A549 (cell line): ENCODE data around the gene PPP1R11. TPM values are rescaled to one million over a fixed set of nuclear protein-coding genes. Genes with fewer than 3 reads are reported as not detected.

ENCODE experiments used
- ATAC-seq, 2 experiments: fragments of 200-7000 bp in 1 of 2; fragments of >200 bp in 1 of 2; cut with Nextera tagmentation in 1 of 2; cut with Tn5 transposase in 1 of 2; 3 replicates each; pipeline versions ENCODE4 v1.8.0 to v1.9.1; 2018 to 2020; ENCODE audit warnings: mild to moderate bottlenecking in 1 of 2, moderate library complexity in 1 of 2
- CTCF ChIA-PET: fragments of 300-600 bp; sonication (Branson Sonifier 250); formaldehyde crosslinking; extraction: SDS; loops from one replicate; lab custom pipeline; 2021; ENCODE audit warnings: antibody characterized with exemption, inconsistent platforms; lab: Yijun Ruan, JAX
- POLR2A ChIA-PET: fragments of 350-600 bp; formaldehyde crosslinking; extraction: SDS; loops from one replicate; lab custom pipeline; 2021; ENCODE audit warnings: antibody characterized with exemption, inconsistent platforms; lab: Yijun Ruan, JAX
- DNase-seq, 2 experiments: peaks; one replicate each; pipeline versions ENCODE4 v3.0.0 to v3.0.0-alpha.2; 2011 to 2016; ENCODE audit warnings: low read depth in 1 of 2, low spot score in 1 of 2
- FAIRE-seq: peaks from 2 replicates; lab custom pipeline; 2011; peaks lifted over from hg19 to GRCh38; lab: Jason Lieb, UNC
- H3K27ac ChIP-seq, 2 experiments: fragments of >200 bp; sonication (Bioruptor Twin); formaldehyde crosslinking; 3 replicates each; pipeline ENCODE4 v1.5.1; 2016 to 2017
- H3K4me1 ChIP-seq: fragments of >200 bp; sonication (Bioruptor Twin); formaldehyde crosslinking; 3 replicates; pipeline ENCODE4 v1.6.1; 2016
- H3K4me2 ChIP-seq: fragments of >200 bp; sonication (Bioruptor Twin); formaldehyde crosslinking; 3 replicates; pipeline ENCODE4 v1.6.1; 2016
- H3K4me3 ChIP-seq: fragments of >200 bp; sonication (Bioruptor Twin); formaldehyde crosslinking; 3 replicates; pipeline ENCODE4 v1.5.1; 2016
- H3K9me3 ChIP-seq: fragments of >200 bp; sonication (Bioruptor Twin); formaldehyde crosslinking; 3 replicates; pipeline ENCODE4 v1.6.1; 2016
- BCL3 ChIP-seq: fragments of >200 bp; sonication (Bioruptor Twin); formaldehyde crosslinking; IDR thresholded peaks from 3 replicates; pipeline ENCODE4 v1.6.1; 2016
- FOSB ChIP-seq: fragments of 250-450 bp; sonication (Bioruptor Pico); IDR thresholded peaks from 2 replicates; pipeline ENCODE4 v1.5.0; 2020; ENCODE audit warnings: mild to moderate bottlenecking, moderate library complexity
- FOSL2 ChIP-seq, 2 experiments: fragments of 450-650 bp in 1 of 2; fragments of >200 bp in 1 of 2; sonication (Bioruptor Twin) in 1 of 2; formaldehyde crosslinking; IDR thresholded peaks; 2 replicates each; pipeline versions ENCODE4 v1.5.0 to v1.6.1; 2016 to 2020; ENCODE audit warnings: mild to moderate bottlenecking in 1 of 2, moderate library complexity in 1 of 2
- HDAC2 ChIP-seq: fragments of 200-600 bp; sonication (generic); IDR thresholded peaks from 2 replicates; pipeline ENCODE4 v1.6.1; 2016
- HOXB13 ChIP-seq: fragments of 250-450 bp; sonication (Bioruptor Pico); IDR thresholded peaks from 2 replicates; pipeline ENCODE4 v1.5.0; 2020; ENCODE audit warnings: low read depth, mild to moderate bottlenecking, moderate library complexity
- JUN ChIP-seq, 2 experiments: fragments of >200 bp; sonication (Bioruptor Twin); formaldehyde crosslinking; IDR thresholded peaks; 2 replicates in 1 of 2; 3 replicates in 1 of 2; pipeline ENCODE4 v1.6.1; 2016 to 2017
- MAFK ChIP-seq: fragments of 450-650 bp; IDR thresholded peaks from 2 replicates; pipeline ENCODE4 v1.6.1; 2014; ENCODE audit not compliant: partially characterized antibody
- MAX ChIP-seq: IDR thresholded peaks from 2 replicates; pipeline ENCODE4 v1.6.1; 2012
- PBX3 ChIP-seq: IDR thresholded peaks from 2 replicates; pipeline ENCODE4 v1.6.1; 2012
- PHF8 ChIP-seq: fragments of 200-600 bp; sonication (generic); IDR thresholded peaks from 2 replicates; pipeline ENCODE4 v1.6.1; 2016; ENCODE audit warnings: low read depth, mild to moderate bottlenecking, antibody characterized with exemption, moderate library complexity, borderline replicate concordance
- REST ChIP-seq: fragments of 200-600 bp; sonication (generic); IDR thresholded peaks from 2 replicates; pipeline ENCODE4 v1.6.1; 2016; ENCODE audit warnings: antibody characterized with exemption, mild to moderate bottlenecking, moderate library complexity
- RFX5 ChIP-seq: fragments of 450-650 bp; IDR thresholded peaks from 2 replicates; pipeline ENCODE4 v1.7.1; 2014; ENCODE audit warnings: antibody characterized with exemption, mild to moderate bottlenecking, moderate library complexity
- TFCP2L1 ChIP-seq: fragments of 250-450 bp; sonication (Bioruptor Pico); IDR thresholded peaks from 2 replicates; pipeline ENCODE4 v1.5.0; 2021; ENCODE audit warnings: mild to moderate bottlenecking
- ZC3H11A ChIP-seq: fragments of 450-650 bp; IDR thresholded peaks from 2 replicates; pipeline ENCODE4 v1.6.1; 2014; ENCODE audit warnings: antibody characterized with exemption, mild to moderate bottlenecking
- ZSCAN20 ChIP-seq: fragments of 250-450 bp; sonication (Bioruptor Pico); IDR thresholded peaks from 2 replicates; pipeline ENCODE4 v1.8.0; 2022; ENCODE audit warnings: mild to moderate bottlenecking, moderate library complexity
- WGBS: methylation state at CpG from one replicate; pipeline ENCODE4 v1.1.6; 2017; ENCODE audit errors: missing lambda C conversion rate; 5-methylcytosine and 5-hydroxymethylcytosine counted together
- polyA plus RNA-seq, 4 experiments: library from polyadenylated mRNA; depleted of rRNA in 3 of 4; stranded (reverse); fragments of >200 nt; fragmentation: RNase III in 1 of 4; extraction: RNeasy Plus Mini Kit Qiagen cat#74134 plus additional on column Dnase treatment in 1 of 4; gene quantifications; 2 replicates in 3 of 4; 3 replicates in 1 of 4; pipeline ENCODE4 v1.2.3, GENCODE V29; 2011 to 2017

PPP1R11 gene
- polyA plus RNA-seq, 2 of the 4 experiments (the other 2 are of a cell fraction): 34.3 to 61.6 TPM

- ChIA-PET POLR2A (interaction anchor here (0.7 to 1.5 kb wide), 5 partner anchors 14 to 411 kb away, joined by 3 to 10 read pairs (median 3); no protein-coding TSS in a partner anchor), CTCF (interaction anchor here (1.0 to 1.8 kb wide), 5 partner anchors 8 to 83 kb away, joined by 3 to 4 read pairs (median 3); no protein-coding TSS in a partner anchor)
- Histone ChIP-seq H3K4me1 (peaks cover 26% of the 10 kb centered on the region), H3K9me3 (no peaks in the 10 kb centered on the region), H3K27ac (peak within 1 kb of the TSS; percentile 78 to 95), H3K4me3 (peak within 1 kb of the TSS; percentile 69), H3K4me2 (peak within 1 kb of the TSS; percentile 94)
- ATAC-seq (peak; percentile 99), DNase-seq (peak; percentile 87 to 92), FAIRE-seq (no peak)
- TF ChIP-seq FOSB (no peak), ZC3H11A (no peak), MAX (peak; percentile 67), MAFK (no peak), HDAC2 (no peak; the same call in 1 of the 2 replicates), FOSL2 (IDR thresholded peaks at IDR 0.05) (no peak), FOSL2 (CRISPR knock-in tag; IDR thresholded peaks at IDR 0.05) (peak; percentile 53), REST (no peak), JUN (IDR thresholded peaks at IDR 0.05) (peak; percentile 62 to 66; a peak in 4 of 5 replicates), ZSCAN20 (no peak), TFCP2L1 (CRISPR knock-in tag) (no peak), BCL3 (peak; percentile 58; the same call in 1 of the 3 replicates), PHF8 (peak; percentile 28; the same call in 1 of the 2 replicates), HOXB13 (CRISPR knock-in tag) (no peak), PBX3 (0 out of 2 replicates have a peak, but pooled peaks have one; percentile 1)
- WGBS: 1% methylated on average over 31 of the region's 48 CpGs
Observed at GRCh38 chr6:30061092-30061857, 5.7 kb upstream of the PPP1R11 start, which contains the start of gene POLR1H. TSS of gene POLR1H (plus strand) at chr6:30061265. CDS start at chr6:30061525, 260 bp downstream.

- DNase-seq (no peak), ATAC-seq (no peak), FAIRE-seq (no peak)
- Histone ChIP-seq H3K4me1 (peaks cover 26% of the 10 kb centered on the region), H3K4me3 (peak overlapping the region; percentile 69), H3K4me2 (peak overlapping the region; percentile 94), H3K9me3 (no peaks in the 10 kb centered on the region), H3K27ac (peak overlapping the region; percentile 78 to 95)
- 56% methylated on average over 12 of the region's 13 CpGs for WGBS
- ChIA-PET CTCF (interaction anchor here (1.0 to 1.5 kb wide), 3 partner anchors 9 to 41 kb away, joined by 3 to 4 read pairs (median 3); no protein-coding TSS in a partner anchor), POLR2A (interaction anchor here (1.1 kb wide), 1 partner anchor 97 kb away, joined by 3 read pairs; no protein-coding TSS in a partner anchor)
- no peak for TF ChIP-seq RFX5
Observed at GRCh38 chr6:30061858-30062458, 5.0 kb upstream of the PPP1R11 start.
